H7 (cell line): ENCODE data around the gene KCNJ15. TPM values are rescaled to one million over a fixed set of nuclear protein-coding genes. Genes with fewer than 3 reads are reported as not detected.

Experiments
- DNase-seq: peaks from one replicate; pipeline ENCODE4 v3.0.0; 2012
- H3K27me3 ChIP-seq: 2 replicates; pipeline ENCODE4 v1.6.0; 2011; ENCODE audit warnings: mild to moderate bottlenecking, low read length; ENCODE audit not compliant: control insufficient read depth, insufficient read depth
- H3K36me3 ChIP-seq: replicated peaks from 2 replicates; pipeline ENCODE4 v1.5.1; 2011; ENCODE audit warnings: low read length; ENCODE audit not compliant: control insufficient read depth, insufficient read depth
- H3K4me3 ChIP-seq: 2 replicates; pipeline ENCODE4 v1.5.1; 2011; ENCODE audit warnings: low read depth, mild to moderate bottlenecking, control low read depth, low read length, moderate library complexity; ENCODE audit not compliant: insufficient read depth
- total RNA-seq: library from RNA; depleted of rRNA; stranded (reverse); fragments of >200 nt; shearing (Covaris generic); gene quantifications from 2 replicates; pipeline ENCODE4 v1.2.3, GENCODE V29; 2014

Gene KCNJ15
- total RNA-seq, 1 experiment from 2014 or later = not detected

- Histone ChIP-seq H3K27me3 (no peaks in the 10 kb centered on the region), H3K4me3 (no peak overlapping the region), H3K36me3 (no peaks in the 10 kb centered on the region)
- no peak for DNase-seq
Observed at GRCh38 chr21:38293765-38294164, 37.0 kb downstream of the KCNJ15 start.

- no peak for DNase-seq
- Histone ChIP-seq H3K36me3 (no peaks in the 10 kb centered on the region), H3K27me3 (no peaks in the 10 kb centered on the region), H3K4me3 (no peak overlapping the region)
Observed at GRCh38 chr21:38294609-38295008, 37.8 kb downstream of the KCNJ15 start.

GRCh38 chr21:38295997-38296764, 39.4 kb downstream of the KCNJ15 start:
- H3K36me3 ChIP-seq = no peaks in the 10 kb centered on the region
- H3K27me3 ChIP-seq = no peaks in the 10 kb centered on the region
- no peak for DNase-seq
- H3K4me3 ChIP-seq = no peak overlapping the region

GRCh38 chr21:38297194-38297631, 40.4 kb downstream of the KCNJ15 start:
- no peaks in the 10 kb centered on the region for H3K27me3 ChIP-seq
- H3K4me3 ChIP-seq = no peak overlapping the region
- no peaks in the 10 kb centered on the region for H3K36me3 ChIP-seq
- no peak for DNase-seq

GRCh38 chr21:38297871-38298270, 41.1 kb downstream of the KCNJ15 start:
- no peaks in the 10 kb centered on the region for H3K27me3 ChIP-seq
- DNase-seq = no peak
- no peaks in the 10 kb centered on the region for H3K36me3 ChIP-seq
- H3K4me3 ChIP-seq = no peak overlapping the region

GRCh38 chr21:38298832-38299231, 42.0 kb downstream of the KCNJ15 start:
- no peaks in the 10 kb centered on the region for H3K27me3 ChIP-seq
- no peak overlapping the region for H3K4me3 ChIP-seq
- no peaks in the 10 kb centered on the region for H3K36me3 ChIP-seq
- no peak for DNase-seq

GRCh38 chr21:38299671-38300070, 42.9 kb downstream of the KCNJ15 start:
- no peak for DNase-seq
- Histone ChIP-seq H3K27me3 (no peaks in the 10 kb centered on the region), H3K4me3 (no peak overlapping the region), H3K36me3 (no peaks in the 10 kb centered on the region)

DNA sequence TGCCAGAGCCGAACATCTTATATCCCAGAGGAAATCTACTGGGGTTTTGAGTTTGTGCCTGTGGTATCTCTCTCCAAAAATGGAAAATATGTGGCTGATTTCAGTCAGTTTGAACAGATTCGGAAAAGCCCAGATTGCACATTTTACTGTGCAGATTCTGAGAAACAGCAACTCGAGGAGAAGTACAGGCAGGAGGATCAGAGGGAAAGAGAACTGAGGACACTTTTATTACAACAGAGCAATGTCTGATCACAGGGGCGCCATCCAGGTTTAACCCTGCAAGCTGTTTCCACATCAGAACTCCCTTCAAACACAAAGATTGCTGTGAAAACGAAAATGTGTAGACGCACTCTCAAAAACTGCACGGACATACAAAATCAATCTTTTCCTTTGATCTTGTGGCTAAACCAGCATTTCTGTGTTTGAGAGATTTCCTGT, 43.4 kb downstream of the KCNJ15 start:
- Histone ChIP-seq H3K36me3 (no peaks in the 10 kb centered on the region), H3K4me3 (no peak overlapping the region), H3K27me3 (no peaks in the 10 kb centered on the region)
- DNase-seq = no peak

DNA sequence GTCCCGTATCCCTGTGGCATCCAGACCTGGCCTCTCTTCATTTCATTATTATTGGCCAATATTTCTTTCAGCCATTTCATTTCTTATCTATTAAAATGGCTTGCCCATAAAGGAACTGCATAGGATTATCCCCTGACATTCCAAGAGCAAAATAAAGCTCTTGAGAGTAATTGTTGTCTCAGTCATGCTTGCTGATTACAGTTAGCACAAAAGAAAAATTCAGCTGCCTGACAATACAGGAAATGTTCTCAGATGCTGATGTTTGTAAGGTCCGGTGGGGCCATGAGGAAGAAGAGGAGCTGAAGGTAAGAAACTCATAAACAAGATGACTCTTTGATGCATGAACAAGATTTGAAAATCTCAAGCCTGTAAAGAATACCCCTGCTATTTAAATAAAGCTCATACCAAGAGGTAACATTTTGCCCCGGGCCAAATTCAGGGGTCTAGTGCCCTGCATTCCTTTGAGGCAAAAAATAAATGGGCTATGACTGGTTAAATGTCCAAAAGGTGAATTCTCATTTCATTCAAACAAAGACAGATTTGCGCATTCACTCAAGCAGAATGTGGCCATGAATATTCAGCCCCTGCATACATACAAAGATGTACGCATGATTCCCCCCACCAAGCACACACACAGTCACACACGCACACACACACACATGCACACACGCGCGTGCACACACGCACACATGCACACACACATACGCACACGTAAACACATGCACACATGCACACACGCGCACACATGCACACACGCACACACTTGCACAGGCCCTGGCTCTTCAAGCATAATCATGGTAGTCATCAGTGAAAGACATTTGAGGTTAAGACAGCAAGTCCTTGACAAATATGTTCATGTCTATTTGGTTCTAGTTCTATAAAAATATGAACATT, 44.8 kb downstream of the KCNJ15 start:
- DNase-seq = no peak
- no peaks in the 10 kb centered on the region for H3K36me3 ChIP-seq
- no peak overlapping the region for H3K4me3 ChIP-seq
- no peaks in the 10 kb centered on the region for H3K27me3 ChIP-seq

- DNase-seq = no peak
- H3K4me3 ChIP-seq = no peak overlapping the region
- H3K36me3 ChIP-seq = no peaks in the 10 kb centered on the region
- H3K27me3 ChIP-seq = no peaks in the 10 kb centered on the region
Observed at GRCh38 chr21:38303300-38303699, 46.5 kb downstream of the KCNJ15 start.

DNA sequence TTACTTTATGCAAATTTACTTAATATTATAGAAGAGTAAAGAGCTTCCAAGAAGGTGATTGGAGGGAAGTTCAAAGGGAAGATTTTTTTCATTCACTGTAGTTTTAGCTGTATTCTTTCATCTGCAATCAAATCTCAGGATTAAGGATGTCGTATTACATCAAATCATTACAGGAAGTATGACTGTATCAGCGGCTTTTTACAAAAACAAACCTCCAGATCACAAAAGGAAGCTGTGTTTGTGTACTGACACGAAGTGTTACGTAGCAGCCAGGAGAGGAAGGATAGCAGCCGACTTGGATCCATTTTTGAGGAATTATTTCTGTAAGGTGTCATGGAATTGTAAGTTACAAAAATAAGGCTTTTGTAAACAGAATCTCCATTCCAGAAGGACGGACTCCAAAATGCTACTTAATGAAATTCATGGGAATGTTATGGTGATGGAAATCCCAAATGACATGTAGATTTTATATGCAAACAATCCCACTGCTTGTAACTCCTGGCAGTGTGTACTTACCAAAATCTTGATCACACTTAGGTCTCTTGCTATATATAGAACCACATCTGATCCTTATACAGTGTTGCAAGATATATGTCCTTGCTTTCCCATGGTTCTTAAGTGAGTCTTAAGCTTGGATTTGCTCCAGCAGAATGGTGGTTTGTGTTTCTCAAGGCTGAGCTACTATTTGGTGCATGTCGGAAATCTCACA, 49.8 kb downstream of the KCNJ15 start:
- Histone ChIP-seq H3K36me3 (no peaks in the 10 kb centered on the region), H3K4me3 (no peak overlapping the region), H3K27me3 (no peaks in the 10 kb centered on the region; the same call in 1 of the 2 replicates)
- DNase-seq = no peak

GRCh38 chr21:38307771-38308531, 51.2 kb downstream of the KCNJ15 start:
- H3K27me3 ChIP-seq = no peaks in the 10 kb centered on the region; the same call in 1 of the 2 replicates
- H3K36me3 ChIP-seq = no peaks in the 10 kb centered on the region
- H3K4me3 ChIP-seq = no peak overlapping the region
- no peak for DNase-seq

GRCh38 chr21:38308532-38309119, 51.8 kb downstream of the KCNJ15 start:
- no peaks in the 10 kb centered on the region for H3K36me3 ChIP-seq
- no peak for DNase-seq
- H3K4me3 ChIP-seq = no peak overlapping the region
- H3K27me3 ChIP-seq = no peaks in the 10 kb centered on the region; the same call in 1 of the 2 replicates
